Activated CD8-positive, alpha-beta memory T cell treated with anti-CD3 and anti-CD28 coated beads, Interleukin-2, amount 50 U/mL, for 24 hours (primary cell): ENCODE results near the gene CRTC2.

ENCODE experiments used
- DNase-seq: peaks from one replicate; pipeline ENCODE4 v3.0.0-alpha.2; 2020; ENCODE audit errors: extremely low read depth

Gene CRTC2

GRCh38 chr1:153946622-153947241, 11.7 kb downstream of the CRTC2 start, which contains the start of gene DENND4B:
TSS of gene DENND4B (minus strand) at chr1:153946718. CDS start at chr1:153944374, 2,344 bp downstream.
- DNase-seq, result no peak

DNA sequence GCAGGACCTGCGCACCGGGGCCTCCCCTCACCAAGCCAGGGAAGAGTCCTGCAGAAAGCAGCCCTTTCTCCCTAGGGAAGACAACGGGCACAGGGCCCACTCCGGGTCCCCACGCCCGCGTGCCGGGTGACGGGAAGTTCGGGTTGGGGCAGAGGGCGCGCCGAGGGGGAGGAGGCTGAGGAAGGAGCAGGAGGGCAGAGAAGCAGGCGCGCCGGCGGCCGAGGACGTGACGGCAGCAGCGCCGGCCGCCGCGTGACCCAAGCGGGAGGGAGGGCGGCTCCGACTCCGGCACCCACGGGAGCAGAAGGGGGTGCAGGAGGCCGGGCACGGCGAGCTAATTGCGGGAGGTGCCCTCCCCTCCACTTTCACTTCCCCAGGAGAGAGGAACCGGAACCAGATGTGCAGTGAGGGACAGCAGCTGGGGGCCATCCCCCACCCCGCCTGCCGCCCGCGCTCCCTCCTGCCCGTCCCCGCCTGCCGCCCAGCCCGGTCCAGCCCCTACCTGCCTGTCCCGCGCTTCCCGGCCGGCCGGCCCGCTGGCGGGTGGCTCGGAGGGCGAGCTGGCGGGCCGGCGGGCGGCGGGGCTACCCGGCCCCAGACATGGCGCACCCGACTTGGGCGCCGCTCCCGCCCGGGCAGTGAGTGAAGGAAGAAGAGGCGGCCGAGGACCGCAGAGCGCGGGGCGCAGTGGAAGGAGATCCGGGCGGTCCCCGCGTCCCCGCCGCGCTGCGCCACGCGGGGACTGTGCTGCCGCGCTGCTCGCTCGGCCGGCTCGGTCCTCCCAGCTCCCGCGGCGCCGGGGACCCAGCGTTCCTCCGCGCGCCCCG, 12.4 kb downstream of the CRTC2 start:
- DNase-seq, result no peak

DNA sequence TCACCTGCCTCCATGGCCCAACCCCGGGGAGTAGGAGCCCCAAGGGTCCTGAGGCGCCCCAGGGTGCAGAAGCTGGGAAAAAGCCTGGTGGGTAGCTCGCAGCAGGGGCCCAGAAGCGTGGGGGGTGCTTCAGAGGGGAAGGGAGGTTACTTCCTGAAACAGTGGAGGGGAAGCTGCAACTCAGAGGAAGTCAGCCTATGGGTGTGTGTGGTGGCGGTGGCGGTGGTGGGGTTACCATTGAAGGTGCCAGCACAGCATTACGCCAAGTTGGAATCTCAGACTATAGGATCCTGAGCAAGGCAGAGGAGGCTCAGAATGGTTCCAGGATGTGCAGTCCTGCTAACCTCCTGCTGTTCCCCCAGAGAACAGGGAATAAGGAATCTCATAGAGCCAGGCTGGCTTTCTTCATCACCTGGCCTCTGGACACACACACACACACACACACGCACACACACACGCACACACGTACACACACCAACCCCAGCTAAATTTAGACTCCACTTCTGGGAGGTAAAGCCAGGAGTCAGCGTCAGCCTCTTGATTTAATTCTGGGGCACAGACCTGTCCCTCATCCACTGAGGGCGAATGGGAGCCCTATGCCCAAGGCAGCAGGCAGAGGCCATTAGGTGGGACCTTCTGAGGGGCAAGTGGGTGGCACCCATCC, 13.1 kb downstream of the CRTC2 start:
- DNase-seq, result no peak

GRCh38 chr1:153944827-153945117, 13.6 kb downstream of the CRTC2 start:
- DNase-seq, result no peak

DNA sequence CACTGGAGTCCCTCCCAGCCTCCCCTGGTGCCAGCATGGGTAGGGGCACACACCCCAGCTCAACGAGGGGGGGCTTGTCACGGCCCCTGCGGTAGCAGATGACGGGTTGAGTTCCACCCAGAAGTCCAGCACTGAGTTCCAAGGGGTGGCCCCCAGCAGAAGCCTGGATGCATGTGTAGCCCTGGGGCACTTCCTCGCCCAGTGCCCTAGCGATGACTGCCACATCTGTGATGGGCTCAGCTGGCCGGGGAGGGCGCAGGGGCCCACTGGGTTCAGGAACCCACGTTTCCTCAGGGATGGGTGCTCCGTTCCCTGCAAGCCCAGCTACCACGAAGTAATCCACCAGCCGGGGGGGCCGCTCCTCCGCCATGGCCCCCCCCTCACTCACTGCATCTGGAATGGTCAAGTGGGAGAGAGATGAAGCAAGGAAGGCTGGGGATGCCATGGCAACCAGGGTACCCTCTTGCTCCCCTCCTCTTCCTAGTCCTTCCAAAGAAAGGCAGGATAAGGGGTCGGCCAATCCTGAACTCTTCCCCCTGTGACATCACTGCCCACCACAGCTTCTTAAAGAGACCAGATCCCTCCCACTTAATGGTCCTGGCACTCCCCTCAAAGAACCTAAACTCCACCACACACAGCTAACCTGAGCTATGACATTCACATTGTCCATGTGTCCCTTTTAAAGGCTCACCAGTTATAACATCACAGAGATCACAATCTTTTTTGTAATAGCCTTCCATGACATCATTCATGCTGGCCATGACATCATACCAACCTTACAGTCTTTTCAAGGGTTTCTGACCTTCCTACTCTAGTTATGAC, 14.2 kb downstream of the CRTC2 start:
- no peak for DNase-seq

DNA sequence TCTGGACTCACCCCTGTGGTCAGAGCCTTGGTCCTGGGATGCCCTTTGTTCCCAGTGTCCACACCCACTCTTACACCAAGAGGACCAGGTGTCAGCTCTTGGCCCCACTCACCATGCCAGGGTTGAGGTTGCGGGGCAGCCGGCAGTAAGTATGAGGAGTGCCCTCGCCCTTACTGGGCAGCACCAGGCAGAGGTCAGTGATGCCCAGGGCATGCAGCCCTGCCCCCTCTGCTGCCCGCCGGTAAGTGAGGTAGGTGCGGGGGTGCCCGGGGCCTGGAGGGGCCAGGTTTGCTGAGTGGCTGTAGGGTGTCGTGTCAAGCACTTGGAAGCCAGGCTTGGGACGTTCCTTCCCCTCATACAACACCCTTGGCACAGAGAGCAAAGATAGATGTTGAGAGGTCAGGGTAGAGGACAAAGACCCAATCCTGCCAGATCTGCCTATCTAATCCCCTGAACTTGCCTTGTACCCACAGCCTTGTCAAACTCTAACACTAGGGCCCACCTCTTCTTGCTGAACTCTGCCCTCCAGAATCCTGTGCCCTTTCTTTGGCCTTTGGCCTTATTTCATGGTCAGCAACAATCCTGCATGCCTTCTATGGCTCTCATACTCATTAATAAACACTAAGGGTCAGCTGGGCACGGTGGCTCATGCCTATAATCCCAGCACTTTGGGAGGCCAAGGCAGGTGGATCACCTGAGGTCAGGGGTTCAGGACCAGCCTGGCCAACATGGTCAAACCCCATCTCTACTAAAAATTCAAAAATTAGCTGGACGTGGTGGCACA, 15.5 kb downstream of the CRTC2 start:
- no peak for DNase-seq

GRCh38 chr1:153941826-153942725, 16.3 kb downstream of the CRTC2 start:
- no peak for DNase-seq

- no peak for DNase-seq
These were observed 17.7 kb downstream of the CRTC2 start for GRCh38 chr1:153940756-153941155.

GRCh38 chr1:153939476-153939875, 18.9 kb downstream of the CRTC2 start:
- no peak for DNase-seq

GRCh38 chr1:153938996-153939395, 19.4 kb downstream of the CRTC2 start:
- no peak for DNase-seq

DNA sequence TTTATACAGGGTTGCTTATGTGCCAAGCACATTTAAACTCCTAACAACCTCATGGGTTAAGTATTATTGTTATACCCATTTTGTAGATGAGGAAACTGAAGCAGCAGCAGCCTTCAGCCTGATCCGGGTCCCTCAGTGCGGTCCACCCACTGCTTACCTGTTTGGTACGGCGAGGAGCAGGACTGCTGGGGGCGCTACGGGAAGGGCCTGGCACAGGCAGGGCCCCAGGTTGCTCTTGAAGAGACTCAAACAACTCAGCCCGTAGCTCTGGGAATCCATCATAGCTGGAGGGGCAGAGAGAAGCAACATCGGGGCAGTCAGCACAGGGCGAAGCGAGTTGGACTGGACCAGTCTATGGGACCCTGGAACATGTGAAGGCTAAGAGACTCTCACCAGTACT, 21.1 kb downstream of the CRTC2 start:
- no peak for DNase-seq

DNA sequence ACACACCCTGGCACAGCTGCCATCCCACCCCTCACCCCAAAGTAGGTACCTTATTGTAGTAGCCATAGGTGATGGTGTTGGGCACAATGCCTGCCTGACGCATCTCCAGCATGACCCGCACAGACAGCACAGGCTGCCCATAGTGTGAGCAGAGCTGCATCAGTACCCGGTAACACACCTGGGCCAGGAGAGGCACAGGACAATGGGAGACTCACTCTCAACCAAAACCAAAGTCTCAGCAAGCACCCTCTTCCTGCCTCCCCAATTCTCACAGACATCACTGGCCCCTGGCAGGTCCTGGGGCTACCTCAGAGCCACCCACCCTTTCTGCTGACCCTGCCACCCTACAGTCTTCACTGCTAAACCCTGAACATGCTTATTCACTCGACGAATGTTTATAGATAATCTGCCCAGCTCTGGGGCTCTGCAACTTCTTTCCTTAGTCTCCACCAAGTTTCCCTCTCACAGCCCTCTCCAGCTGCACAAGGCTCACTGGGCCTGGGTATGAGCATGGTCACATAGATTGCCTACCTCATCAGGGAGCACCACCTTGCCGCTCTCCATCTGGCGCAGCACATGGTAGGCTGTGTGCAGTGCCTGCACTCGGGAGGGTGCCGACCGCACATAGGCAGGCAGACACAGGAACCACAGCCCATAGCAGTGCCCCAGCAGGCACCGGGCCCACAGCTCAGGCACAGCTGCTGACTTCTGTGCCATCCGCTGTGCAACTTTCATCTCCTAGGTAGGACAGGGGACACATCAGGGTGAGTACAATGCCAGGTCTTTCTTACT, 22.2 kb downstream of the CRTC2 start:
- no peak for DNase-seq

GRCh38 chr1:153934746-153935145, 23.7 kb downstream of the CRTC2 start:
- DNase-seq, result no peak

- DNase-seq, result no peak
These were observed 24.5 kb downstream of the CRTC2 start for GRCh38 chr1:153933955-153934354.

GRCh38 chr1:153933430-153933829, 25.0 kb downstream of the CRTC2 start:
- no peak for DNase-seq

- DNase-seq, result no peak
These were observed 26.0 kb downstream of the CRTC2 start for GRCh38 chr1:153932156-153933131.

- DNase-seq, result no peak
These were observed 28.1 kb downstream of the CRTC2 start for GRCh38 chr1:153929981-153930948.
